ENCODE data around the gene UST. TPM values are rescaled to one million over a fixed set of nuclear protein-coding genes. Genes with fewer than 3 reads are reported as not detected.
"Not testable (repeated sequence)": the region's sequence is repeated elsewhere in the genome, so short reads cannot be mapped to it uniquely, and the experiment has no call there.

UST gene
- polyA plus RNA-seq, 4 donors = 0.81 to 4.0 (median 1.4) TPM; not detected in 1

- no peak for DNase-seq
- Histone ChIP-seq H3K27ac (ENCODE audit: low read depth in 1 of 3, low read length in 2 of 3) (no peak overlapping the region), H3K36me3 (ENCODE audit: control insufficient read depth in 3 of 3, insufficient read depth in 2 of 3, low read depth in 1 of 3, low read length in 3 of 3) (no peaks in the 10 kb centered on the region), H3K9me3 (ENCODE audit: control insufficient read depth in 2 of 2, insufficient read depth in 1 of 2, low read depth in 1 of 2, low read length in 1 of 2) (no peaks in the 10 kb centered on the region), H3K27me3 (ENCODE audit: control insufficient read depth in 3 of 3, insufficient read depth in 3 of 3, low read length in 3 of 3) (no peaks in the 10 kb centered on the region), H3K4me1 (ENCODE audit: control insufficient read depth in 3 of 3, insufficient read depth in 2 of 3, low read depth in 1 of 3, low read length in 2 of 3) (no peaks in the 10 kb centered on the region), H3K4me3 (ENCODE audit: low read depth in 1 of 3, low read length in 3 of 3) (no peak overlapping the region)
- WGBS, 3 donors = 56 to 77% (median 75%) methylated on average over 5 of the region's 5 CpGs
- FAIRE-seq = no peak
These were observed 286.6 kb downstream of the UST start for GRCh38 chr6:149033454-149033853.

GRCh38 chr6:149035766-149036165, 288.9 kb downstream of the UST start:
- FAIRE-seq = no peak
- H3K36me3 ChIP-seq (ENCODE audit: control insufficient read depth in 3 of 3, insufficient read depth in 2 of 3, low read depth in 1 of 3, low read length in 3 of 3) = no peaks in the 10 kb centered on the region
- WGBS, 3 donors = 54 to 75% (median 64%) methylated on average over 5 of the region's 5 CpGs
- H3K27ac ChIP-seq (ENCODE audit: low read depth in 1 of 3, low read length in 2 of 3) = no peak overlapping the region
- DNase-seq = no peak
- no peaks in the 10 kb centered on the region for H3K27me3 ChIP-seq (ENCODE audit: control insufficient read depth in 3 of 3, insufficient read depth in 3 of 3, low read length in 3 of 3)
- H3K9me3 ChIP-seq (ENCODE audit: control insufficient read depth in 2 of 2, insufficient read depth in 1 of 2, low read depth in 1 of 2, low read length in 1 of 2) = no peaks in the 10 kb centered on the region
- H3K4me1 ChIP-seq (ENCODE audit: control insufficient read depth in 3 of 3, insufficient read depth in 2 of 3, low read depth in 1 of 3, low read length in 2 of 3) = no peaks in the 10 kb centered on the region
- no peak overlapping the region for H3K4me3 ChIP-seq (ENCODE audit: low read depth in 1 of 3, low read length in 3 of 3)

GRCh38 chr6:149037051-149037671, 290.3 kb downstream of the UST start:
- Histone ChIP-seq H3K27me3 (ENCODE audit: control insufficient read depth in 3 of 3, insufficient read depth in 3 of 3, low read length in 3 of 3) (no peaks in the 10 kb centered on the region), H3K4me3 (ENCODE audit: low read depth in 1 of 3, low read length in 3 of 3) (no peak overlapping the region), H3K36me3 (ENCODE audit: control insufficient read depth in 3 of 3, insufficient read depth in 2 of 3, low read depth in 1 of 3, low read length in 3 of 3) (no peaks in the 10 kb centered on the region), H3K4me1 (ENCODE audit: control insufficient read depth in 3 of 3, insufficient read depth in 2 of 3, low read depth in 1 of 3, low read length in 2 of 3) (no peaks in the 10 kb centered on the region), H3K27ac (ENCODE audit: low read depth in 1 of 3, low read length in 2 of 3) (peak overlapping the region in 1 of 3 donors; percentile 46), H3K9me3 (ENCODE audit: control insufficient read depth in 2 of 2, insufficient read depth in 1 of 2, low read depth in 1 of 2, low read length in 1 of 2) (no peaks in the 10 kb centered on the region)
- FAIRE-seq (no peak), DNase-seq (peak in 1 of 2 donors; percentile 23)
- WGBS, 3 donors = 77 to 89% (median 89%) methylated on average over 22 of the region's 22 CpGs

GRCh38 chr6:149039025-149039424, 292.2 kb downstream of the UST start:
- H3K4me1 ChIP-seq (ENCODE audit: control insufficient read depth in 3 of 3, insufficient read depth in 2 of 3, low read depth in 1 of 3, low read length in 2 of 3); H3K27ac ChIP-seq (ENCODE audit: low read depth in 1 of 3, low read length in 2 of 3); H3K27me3 ChIP-seq (ENCODE audit: control insufficient read depth in 3 of 3, insufficient read depth in 3 of 3, low read length in 3 of 3); H3K36me3 ChIP-seq (ENCODE audit: control insufficient read depth in 3 of 3, insufficient read depth in 2 of 3, low read depth in 1 of 3, low read length in 3 of 3); H3K4me3 ChIP-seq (ENCODE audit: low read depth in 1 of 3, low read length in 3 of 3); H3K9me3 ChIP-seq (ENCODE audit: control insufficient read depth in 2 of 2, insufficient read depth in 1 of 2, low read depth in 1 of 2, low read length in 1 of 2); FAIRE-seq; DNase-seq: not testable (repeated sequence)
- WGBS, 3 donors = 61 to 79% (median 78%) methylated on average over 7 of the region's 7 CpGs

- 94 to 95% (median 95%) methylated on average over 2 of the region's 2 CpGs for WGBS, 3 donors
- Histone ChIP-seq H3K27ac (ENCODE audit: low read depth in 1 of 3, low read length in 2 of 3) (no peak overlapping the region), H3K27me3 (ENCODE audit: control insufficient read depth in 3 of 3, insufficient read depth in 3 of 3, low read length in 3 of 3) (no peaks in the 10 kb centered on the region), H3K36me3 (ENCODE audit: control insufficient read depth in 3 of 3, insufficient read depth in 2 of 3, low read depth in 1 of 3, low read length in 3 of 3) (no peaks in the 10 kb centered on the region), H3K9me3 (ENCODE audit: control insufficient read depth in 2 of 2, insufficient read depth in 1 of 2, low read depth in 1 of 2, low read length in 1 of 2) (no peaks in the 10 kb centered on the region), H3K4me1 (ENCODE audit: control insufficient read depth in 3 of 3, insufficient read depth in 2 of 3, low read depth in 1 of 3, low read length in 2 of 3) (peaks cover 0 to 6% (median 0%) of the 10 kb centered on the region in 3 donors), H3K4me3 (ENCODE audit: low read depth in 1 of 3, low read length in 3 of 3) (no peak overlapping the region)
- DNase-seq (no peak), FAIRE-seq (no peak)
These were observed 295.1 kb downstream of the UST start for GRCh38 chr6:149041953-149042352.

GRCh38 chr6:149043476-149044130, 296.8 kb downstream of the UST start:
- no peak overlapping the region for H3K27ac ChIP-seq (ENCODE audit: low read depth in 1 of 3, low read length in 2 of 3)
- DNase-seq (no peak), FAIRE-seq (no peak)
- no peaks in the 10 kb centered on the region for H3K27me3 ChIP-seq (ENCODE audit: control insufficient read depth in 3 of 3, insufficient read depth in 3 of 3, low read length in 3 of 3)
- H3K9me3 ChIP-seq (ENCODE audit: control insufficient read depth in 2 of 2, insufficient read depth in 1 of 2, low read depth in 1 of 2, low read length in 1 of 2) = no peaks in the 10 kb centered on the region
- H3K4me1 ChIP-seq (ENCODE audit: control insufficient read depth in 3 of 3, insufficient read depth in 2 of 3, low read depth in 1 of 3, low read length in 2 of 3) = peaks cover 0 to 6% (median 0%) of the 10 kb centered on the region in 3 donors
- no peak overlapping the region for H3K4me3 ChIP-seq (ENCODE audit: low read depth in 1 of 3, low read length in 3 of 3)
- no peaks in the 10 kb centered on the region for H3K36me3 ChIP-seq (ENCODE audit: control insufficient read depth in 3 of 3, insufficient read depth in 2 of 3, low read depth in 1 of 3, low read length in 3 of 3)
- WGBS, 3 donors = 94 to 96% (median 95%) methylated on average over 10 of the region's 10 CpGs

GRCh38 chr6:149044528-149044927, 297.7 kb downstream of the UST start:
- Histone ChIP-seq H3K36me3 (ENCODE audit: control insufficient read depth in 3 of 3, insufficient read depth in 2 of 3, low read depth in 1 of 3, low read length in 3 of 3) (no peaks in the 10 kb centered on the region), H3K9me3 (ENCODE audit: control insufficient read depth in 2 of 2, insufficient read depth in 1 of 2, low read depth in 1 of 2, low read length in 1 of 2) (no peaks in the 10 kb centered on the region), H3K4me1 (ENCODE audit: control insufficient read depth in 3 of 3, insufficient read depth in 2 of 3, low read depth in 1 of 3, low read length in 2 of 3) (peaks cover 0 to 6% (median 0%) of the 10 kb centered on the region in 3 donors), H3K4me3 (ENCODE audit: low read depth in 1 of 3, low read length in 3 of 3) (no peak overlapping the region), H3K27ac (ENCODE audit: low read depth in 1 of 3, low read length in 2 of 3) (no peak overlapping the region), H3K27me3 (ENCODE audit: control insufficient read depth in 3 of 3, insufficient read depth in 3 of 3, low read length in 3 of 3) (no peaks in the 10 kb centered on the region)
- no peak for FAIRE-seq
- WGBS, 3 donors = 91 to 95% (median 92%) methylated on average over 8 of the region's 8 CpGs
- no peak for DNase-seq

- FAIRE-seq (no peak), DNase-seq (no peak)
- no peaks in the 10 kb centered on the region for H3K9me3 ChIP-seq (ENCODE audit: control insufficient read depth in 2 of 2, insufficient read depth in 1 of 2, low read depth in 1 of 2, low read length in 1 of 2)
- 66 to 76% (median 73%) methylated on average over 2 of the region's 2 CpGs for WGBS, 3 donors
- H3K27me3 ChIP-seq (ENCODE audit: control insufficient read depth in 3 of 3, insufficient read depth in 3 of 3, low read length in 3 of 3) = no peaks in the 10 kb centered on the region
- H3K4me1 ChIP-seq (ENCODE audit: control insufficient read depth in 3 of 3, insufficient read depth in 2 of 3, low read depth in 1 of 3, low read length in 2 of 3) = peaks cover 0 to 6% (median 0%) of the 10 kb centered on the region in 3 donors
- H3K4me3 ChIP-seq (ENCODE audit: low read depth in 1 of 3, low read length in 3 of 3) = no peak overlapping the region
- no peak overlapping the region for H3K27ac ChIP-seq (ENCODE audit: low read depth in 1 of 3, low read length in 2 of 3)
- no peaks in the 10 kb centered on the region for H3K36me3 ChIP-seq (ENCODE audit: control insufficient read depth in 3 of 3, insufficient read depth in 2 of 3, low read depth in 1 of 3, low read length in 3 of 3)
These were observed 298.6 kb downstream of the UST start for GRCh38 chr6:149045404-149045803.
